ENCODE data around the gene ARVCF. TPM values are rescaled to one million over a fixed set of nuclear protein-coding genes. Genes with fewer than 3 reads are reported as not detected.

Gene ARVCF
- total and polyA plus RNA-seq, 2 of the 8 experiments (the other 6 are each of a cell fraction or from before 2014, with no cell fraction given) = 31.0 to 43.2 TPM

DNA sequence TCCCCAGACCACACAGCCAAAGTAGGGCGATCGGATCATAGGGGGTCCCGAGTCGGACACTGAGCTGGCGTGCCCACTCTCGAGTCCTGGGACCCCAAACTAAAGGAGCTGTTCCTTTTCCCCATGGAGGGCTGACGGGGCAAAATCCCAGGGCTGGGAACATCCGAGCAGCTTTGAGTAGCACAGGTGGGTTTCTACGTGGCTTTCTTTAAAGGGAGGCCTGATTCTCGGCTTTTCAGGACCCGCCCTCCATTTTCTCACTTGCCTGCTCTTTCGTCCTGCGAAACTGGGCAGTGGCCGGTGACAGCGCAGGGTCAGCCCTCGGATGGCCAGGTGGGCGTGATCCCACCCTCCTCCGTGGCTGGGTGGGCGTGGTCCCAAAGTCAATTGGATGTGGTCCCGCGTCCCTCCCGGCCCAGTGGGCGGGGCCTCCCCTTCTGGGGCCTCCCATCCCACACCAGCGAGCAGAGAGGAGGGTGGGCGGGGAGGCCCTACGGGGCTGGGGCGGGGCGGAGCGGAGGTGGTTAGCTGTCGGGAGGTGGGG, 57.5 kb downstream of the ARVCF start (continued):
- TF ChIP-seq NRF1 (IDR thresholded peaks at IDR 0.05; ENCODE audit: low read depth, low read length) (no peak), CBX5 (IDR thresholded peaks at IDR 0.05; ENCODE audit: low read depth, low read length) (no peak)
